Stimulated activated naive CD8-positive, alpha-beta T cell treated with anti-CD3 and anti-CD28 coated beads, Interleukin-15, amount 100 ng/mL, for 72 hours (primary cell): ENCODE measurements around the gene CLDN10.
"Not testable (repeated sequence)": the region's sequence is repeated elsewhere in the genome, so short reads cannot be mapped to it uniquely, and the experiment has no call there.

Experiments
- ATAC-seq: fragments of 150-1000 bp; cut with Tn5 transposase; 2 replicates; pipeline ENCODE4 v1.10.0; 2021; ENCODE audit warnings: mild to moderate bottlenecking, moderate library complexity
- DNase-seq, 2 donors: peaks; one replicate each; pipeline ENCODE4 v3.0.0; 2021 to 2022
- H3K27ac Mint-ChIP-seq, 2 donors: one replicate each; pipeline ENCODE4 v1.8.0; 2022; ENCODE audit warnings: mild to moderate bottlenecking in 2 of 2, mixed read lengths in 2 of 2, moderate library complexity in 2 of 2
- H3K27me3 Mint-ChIP-seq: one replicate; pipeline ENCODE4 v1.8.0; 2022; ENCODE audit warnings: mixed read lengths
- H3K4me1 Mint-ChIP-seq: one replicate; pipeline ENCODE4 v1.8.0; 2022; ENCODE audit warnings: mild to moderate bottlenecking, mixed read lengths
- H3K4me3 Mint-ChIP-seq, 2 donors: one replicate each; pipeline ENCODE4 v1.8.0; 2022; ENCODE audit warnings: mild to moderate bottlenecking in 2 of 2, mixed read lengths in 2 of 2, moderate library complexity in 1 of 2
- H3K9me3 Mint-ChIP-seq, 2 donors: one replicate each; pipeline ENCODE4 v1.8.0; 2022; ENCODE audit warnings: mixed read lengths in 2 of 2

Gene CLDN10

GRCh38 chr13:95560387-95560786 lies 7.9 kb downstream of the CLDN10 start:
- ATAC-seq (no peak), DNase-seq (no peak)
- H3K27me3 Mint-ChIP-seq = peaks cover 32% of the 10 kb centered on the region
- H3K9me3 Mint-ChIP-seq = no peaks in the 10 kb centered on the region
- H3K27ac Mint-ChIP-seq = no peak overlapping the region
- H3K4me3 Mint-ChIP-seq = no peak overlapping the region
- H3K4me1 Mint-ChIP-seq = no peaks in the 10 kb centered on the region

GRCh38 chr13:95564091-95564490 lies 11.6 kb downstream of the CLDN10 start:
- Mint-ChIP-seq H3K27me3 (peaks cover 30% of the 10 kb centered on the region), H3K4me1 (no peaks in the 10 kb centered on the region), H3K4me3 (no peak overlapping the region), H3K27ac (no peak overlapping the region), H3K9me3 (no peaks in the 10 kb centered on the region)
- DNase-seq = no peak
- no peak for ATAC-seq

GRCh38 chr13:95564733-95565291 lies 12.3 kb downstream of the CLDN10 start:
- Mint-ChIP-seq H3K9me3 (no peaks in the 10 kb centered on the region), H3K27ac (no peak overlapping the region), H3K27me3 (peaks cover 24% of the 10 kb centered on the region), H3K4me1 (no peaks in the 10 kb centered on the region), H3K4me3 (no peak overlapping the region)
- DNase-seq (no peak), ATAC-seq (no peak)

- H3K27me3 Mint-ChIP-seq = peaks cover 23% of the 10 kb centered on the region
- H3K4me1 Mint-ChIP-seq, H3K9me3 Mint-ChIP-seq, H3K4me3 Mint-ChIP-seq, H3K27ac Mint-ChIP-seq, ATAC-seq, DNase-seq: not testable (repeated sequence)
Observed at GRCh38 chr13:95565758-95566157, 13.2 kb downstream of the CLDN10 start.

DNA sequence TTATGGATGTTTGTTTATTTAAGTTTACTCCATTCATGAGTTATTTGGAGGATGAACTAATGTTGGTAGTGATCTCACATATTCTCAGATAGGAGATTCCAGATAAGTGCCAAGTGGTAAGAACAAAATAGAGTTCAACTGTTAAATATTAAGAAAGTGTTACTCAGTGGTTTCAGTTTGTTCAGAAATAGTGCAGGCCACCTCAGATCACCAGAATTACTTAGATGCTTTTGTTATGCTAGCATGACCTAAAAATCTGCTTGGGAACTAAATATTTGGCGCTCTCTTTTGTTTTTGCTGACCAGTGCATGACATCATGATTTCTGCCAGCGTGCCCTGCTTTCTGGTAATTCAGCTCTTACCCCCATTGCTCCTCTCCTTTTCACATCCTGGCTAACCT lies 15.6 kb downstream of the CLDN10 start:
- H3K4me3 Mint-ChIP-seq = no peak overlapping the region
- DNase-seq (no peak), ATAC-seq (no peak)
- peaks cover 17% of the 10 kb centered on the region for H3K27me3 Mint-ChIP-seq
- no peaks in the 10 kb centered on the region for H3K4me1 Mint-ChIP-seq
- H3K9me3 Mint-ChIP-seq = no peaks in the 10 kb centered on the region
- H3K27ac Mint-ChIP-seq = no peak overlapping the region

DNA sequence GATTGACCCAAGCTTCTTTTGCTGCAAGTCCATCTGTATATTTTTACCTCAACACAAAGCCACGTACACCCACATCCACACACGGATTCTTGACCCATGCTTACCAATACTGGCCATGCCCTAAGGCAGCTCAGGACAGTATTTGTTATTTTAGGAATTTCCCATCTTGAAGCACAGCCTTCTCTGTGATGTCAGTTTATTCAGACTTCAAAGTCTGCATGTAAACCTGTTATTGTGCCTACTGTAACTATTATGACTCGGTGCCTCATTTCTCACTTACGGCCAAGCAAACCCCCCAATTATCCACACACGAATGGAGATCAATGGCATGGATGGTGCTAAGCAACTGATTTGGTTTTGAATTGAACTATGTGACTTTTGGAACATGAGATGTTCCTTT lies 17.5 kb downstream of the CLDN10 start:
- Mint-ChIP-seq H3K27me3 (peaks cover 17% of the 10 kb centered on the region), H3K27ac (no peak overlapping the region)

DNA sequence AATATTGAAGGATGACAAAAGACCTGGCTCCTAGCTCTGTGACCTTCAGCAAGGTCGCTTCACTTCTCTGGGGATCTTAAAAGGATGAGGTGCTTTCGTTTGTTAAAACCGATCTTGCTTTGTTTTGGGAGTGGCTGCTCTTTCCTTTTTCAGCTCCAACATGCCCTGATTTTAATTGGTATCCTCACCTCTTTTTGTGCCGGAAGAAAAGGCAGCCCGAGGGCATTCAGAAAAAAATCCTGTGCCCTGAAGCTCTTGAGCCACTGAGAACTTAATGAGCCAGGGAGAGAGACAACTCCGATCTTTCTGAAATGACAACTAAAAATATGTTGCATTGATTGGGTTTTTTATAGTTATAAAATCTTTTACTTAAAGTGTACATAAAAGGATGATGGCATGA lies 19.4 kb downstream of the CLDN10 start:
- H3K27ac Mint-ChIP-seq = no peak overlapping the region
- ATAC-seq = no peak
- DNase-seq = no peak
- no peaks in the 10 kb centered on the region for H3K4me1 Mint-ChIP-seq
- H3K4me3 Mint-ChIP-seq = no peak overlapping the region
- H3K9me3 Mint-ChIP-seq = no peaks in the 10 kb centered on the region
- H3K27me3 Mint-ChIP-seq = peaks cover 17% of the 10 kb centered on the region

More for the DNA sequence above, 17.5 kb downstream of the CLDN10 start:
- Mint-ChIP-seq H3K9me3 (no peaks in the 10 kb centered on the region), H3K4me3 (no peak overlapping the region), H3K4me1 (no peaks in the 10 kb centered on the region)
- DNase-seq (no peak), ATAC-seq (no peak)

- DNase-seq (no peak), ATAC-seq (no peak)
- H3K27ac Mint-ChIP-seq = no peak overlapping the region
- H3K4me1 Mint-ChIP-seq = no peaks in the 10 kb centered on the region
- H3K27me3 Mint-ChIP-seq = peaks cover 15% of the 10 kb centered on the region
- no peak overlapping the region for H3K4me3 Mint-ChIP-seq
- no peaks in the 10 kb centered on the region for H3K9me3 Mint-ChIP-seq
Observed at GRCh38 chr13:95573221-95573620, 20.7 kb downstream of the CLDN10 start.

- no peaks in the 10 kb centered on the region for H3K9me3 Mint-ChIP-seq
- no peak overlapping the region for H3K27ac Mint-ChIP-seq
- no peak overlapping the region for H3K4me3 Mint-ChIP-seq
Observed at GRCh38 chr13:95579303-95579702, 26.8 kb downstream of the CLDN10 start.

DNA sequence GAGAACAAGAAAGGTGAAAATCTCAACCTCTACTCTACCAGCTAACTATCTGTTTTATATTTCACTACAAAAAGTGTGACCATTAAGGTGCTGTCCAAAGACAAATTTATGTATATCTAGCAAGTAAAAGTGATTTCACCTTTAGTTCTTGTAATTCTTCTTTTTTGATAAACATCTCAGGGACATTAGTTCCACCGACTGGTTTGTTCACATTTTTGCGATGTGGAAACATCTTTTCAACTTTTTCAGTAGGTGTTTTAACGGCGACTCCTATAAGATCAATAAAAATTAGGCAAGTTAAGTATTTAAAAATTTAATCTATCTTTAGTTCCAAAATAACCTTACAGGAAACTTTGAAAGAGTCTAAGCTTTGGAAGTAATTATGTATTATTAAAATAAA lies 33.3 kb downstream of the CLDN10 start:
- H3K4me3 Mint-ChIP-seq = no peak overlapping the region
- ATAC-seq = no peak
- H3K4me1 Mint-ChIP-seq = no peaks in the 10 kb centered on the region

More at GRCh38 chr13:95579303-95579702, 26.8 kb downstream of the CLDN10 start:
- ATAC-seq (no peak), DNase-seq (no peak)
- Mint-ChIP-seq H3K4me1 (no peaks in the 10 kb centered on the region), H3K27me3 (no peaks in the 10 kb centered on the region)

GRCh38 chr13:95588134-95588533 lies 35.6 kb downstream of the CLDN10 start:
- ATAC-seq = no peak
- Mint-ChIP-seq H3K27ac (no peak overlapping the region), H3K4me3 (no peak overlapping the region), H3K27me3 (peaks cover 26% of the 10 kb centered on the region), H3K9me3 (no peaks in the 10 kb centered on the region), H3K4me1 (no peaks in the 10 kb centered on the region)
- no peak for DNase-seq

More for the DNA sequence above, 33.3 kb downstream of the CLDN10 start:
- no peak for DNase-seq
- Mint-ChIP-seq H3K27me3 (peaks cover 8% of the 10 kb centered on the region), H3K9me3 (no peaks in the 10 kb centered on the region), H3K27ac (no peak overlapping the region)

DNA sequence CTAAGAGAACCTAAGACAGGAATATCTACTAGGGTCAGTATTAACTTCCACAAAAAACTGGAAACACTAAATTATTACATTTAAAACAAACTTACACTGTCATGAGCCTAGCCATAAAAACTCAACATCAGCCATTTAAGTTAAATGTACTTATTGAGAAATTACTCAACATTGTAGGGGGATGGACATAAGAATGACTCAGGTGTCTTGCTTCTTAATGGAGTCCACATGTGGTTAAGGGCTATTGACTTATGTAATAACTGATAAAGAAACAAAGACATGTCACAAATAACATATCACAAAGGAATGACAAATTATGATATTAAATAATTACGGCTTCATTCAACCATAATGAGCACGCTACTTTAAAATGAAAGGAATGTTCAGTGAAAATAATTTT lies 36.2 kb downstream of the CLDN10 start:
- Mint-ChIP-seq H3K27me3 (peaks cover 26% of the 10 kb centered on the region), H3K27ac (no peak overlapping the region), H3K4me3 (no peak overlapping the region), H3K9me3 (no peaks in the 10 kb centered on the region), H3K4me1 (no peaks in the 10 kb centered on the region)
- no peak for ATAC-seq
- no peak for DNase-seq

- H3K4me3 Mint-ChIP-seq = no peak overlapping the region
Observed at GRCh38 chr13:95593462-95593861, 40.9 kb downstream of the CLDN10 start.

GRCh38 chr13:95596701-95597100 lies 44.2 kb downstream of the CLDN10 start:
- Mint-ChIP-seq H3K27me3 (peaks cover 20% of the 10 kb centered on the region), H3K27ac (no peak overlapping the region), H3K4me1 (no peaks in the 10 kb centered on the region), H3K9me3 (no peaks in the 10 kb centered on the region), H3K4me3 (no peak overlapping the region)
- DNase-seq (no peak), ATAC-seq (no peak)

More at GRCh38 chr13:95593462-95593861, 40.9 kb downstream of the CLDN10 start:
- Mint-ChIP-seq H3K27me3 (peaks cover 26% of the 10 kb centered on the region), H3K27ac (no peak overlapping the region), H3K9me3 (no peaks in the 10 kb centered on the region), H3K4me1 (no peaks in the 10 kb centered on the region)
- DNase-seq = no peak
- no peak for ATAC-seq

DNA sequence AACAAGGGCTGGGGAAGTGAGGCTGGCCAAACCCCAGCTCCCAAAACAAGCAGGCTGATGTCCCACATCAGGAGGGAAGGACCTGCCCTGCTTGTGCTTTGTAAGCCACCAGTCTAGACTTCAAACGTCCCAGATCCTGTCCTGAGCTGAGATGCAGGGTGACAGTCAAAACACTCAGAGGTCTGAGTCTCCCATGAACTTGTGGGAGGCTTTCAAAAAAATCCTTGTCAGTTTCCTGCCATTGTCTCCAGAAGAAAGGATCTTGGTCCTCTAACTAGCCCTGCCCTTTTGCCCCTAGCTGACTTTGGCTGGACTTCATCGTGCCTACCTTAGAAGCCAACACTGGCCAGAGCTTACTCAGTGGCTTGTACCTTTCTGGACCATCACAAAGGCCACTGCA lies 48.7 kb downstream of the CLDN10 start:
- Mint-ChIP-seq H3K9me3 (no peaks in the 10 kb centered on the region), H3K27me3 (peaks cover 28% of the 10 kb centered on the region), H3K27ac (no peak overlapping the region), H3K4me3 (no peak overlapping the region), H3K4me1 (no peaks in the 10 kb centered on the region)
- DNase-seq (no peak), ATAC-seq (no peak)

GRCh38 chr13:95601906-95602305 lies 49.4 kb downstream of the CLDN10 start:
- no peaks in the 10 kb centered on the region for H3K4me1 Mint-ChIP-seq
- no peaks in the 10 kb centered on the region for H3K9me3 Mint-ChIP-seq
- H3K27me3 Mint-ChIP-seq = peaks cover 28% of the 10 kb centered on the region
- H3K4me3 Mint-ChIP-seq = no peak overlapping the region
- peak overlapping the region; percentile 13 to 67 for H3K27ac Mint-ChIP-seq
- DNase-seq (no peak), ATAC-seq (no peak)

- no peak overlapping the region for H3K4me3 Mint-ChIP-seq
- H3K27me3 Mint-ChIP-seq = peaks cover 36% of the 10 kb centered on the region
- H3K4me1 Mint-ChIP-seq = no peaks in the 10 kb centered on the region
- H3K9me3 Mint-ChIP-seq = no peaks in the 10 kb centered on the region
- no peak for ATAC-seq
- DNase-seq = no peak
- no peak overlapping the region for H3K27ac Mint-ChIP-seq
Observed at GRCh38 chr13:95603887-95604555, 51.5 kb downstream of the CLDN10 start.
